Urinary bladder (tissue), 4 donors: ENCODE measurements around the gene C2orf15. TPM values are rescaled to one million over a fixed set of nuclear protein-coding genes. Genes with fewer than 3 reads are reported as not detected.

Experiments
- DNase-seq: peaks from one replicate; pipeline ENCODE4 v3.0.0-alpha.2; 2015; ENCODE audit errors: extremely low spot score
- H3K27ac ChIP-seq: one replicate; pipeline ENCODE4 v1.5.1; 2013; ENCODE audit warnings: low read depth, mild to moderate bottlenecking, moderate library complexity
- H3K36me3 ChIP-seq: one replicate; pipeline ENCODE4 v1.6.1; 2013; ENCODE audit warnings: mild to moderate bottlenecking, moderate library complexity; ENCODE audit not compliant: insufficient read depth
- H3K4me1 ChIP-seq: one replicate; pipeline ENCODE4 v1.6.1; 2013; ENCODE audit warnings: mild to moderate bottlenecking, moderate library complexity; ENCODE audit not compliant: insufficient read depth
- H3K4me3 ChIP-seq: one replicate; pipeline ENCODE4 v1.5.1; 2013; ENCODE audit warnings: low read depth, low read length
- WGBS: extraction: QIAGEN DNeasy Blood & Tissue Kit; methylation state at CpG from one replicate; pipeline ENCODE4 v1.1.7; 2013; 5-methylcytosine and 5-hydroxymethylcytosine counted together
- polyA plus RNA-seq: library from polyadenylated mRNA; stranded (reverse); fragments of 200-250 nt; gene quantifications from one replicate; pipeline ENCODE4 v1.2.3, GENCODE V29; 2013
- total RNA-seq: library from RNA; depleted of rRNA; stranded (reverse); fragments of >200 nt; gene quantifications from one replicate; pipeline ENCODE4 v1.2.3, GENCODE V29; 2014
- donor health status: healthy with polysubstance abuse.
- donor health status: healthy.

Gene C2orf15
- total and polyA plus RNA-seq, 2 donors, result 0.60 to 1.5 TPM

GRCh38 chr2:99150706-99151105 lies 9.2 kb downstream of the C2orf15 start:
- H3K4me3 ChIP-seq, result no peak overlapping the region
- no peaks in the 10 kb centered on the region for H3K36me3 ChIP-seq
- 97% methylated on average over 1 of the region's 1 CpG for WGBS
- DNase-seq, result no peak
- no peak overlapping the region for H3K27ac ChIP-seq
- no peaks in the 10 kb centered on the region for H3K4me1 ChIP-seq

- Histone ChIP-seq H3K4me1 (no peaks in the 10 kb centered on the region), H3K4me3 (no peak overlapping the region), H3K36me3 (no peaks in the 10 kb centered on the region), H3K27ac (no peak overlapping the region)
- DNase-seq, result no peak
- WGBS, result 75% methylated on average over 7 of the region's 7 CpGs
Observed at GRCh38 chr2:99152199-99152895, 10.8 kb downstream of the C2orf15 start.

- no peak for DNase-seq
- Histone ChIP-seq H3K36me3 (no peaks in the 10 kb centered on the region), H3K4me1 (no peaks in the 10 kb centered on the region), H3K4me3 (peak overlapping the region; percentile 59), H3K27ac (peak overlapping the region; percentile 79)
- 48% methylated on average over 12 of the region's 12 CpGs for WGBS
Observed at GRCh38 chr2:99153921-99154604, 12.6 kb downstream of the C2orf15 start.

- Histone ChIP-seq H3K4me3 (peak within 1 kb of the TSS; percentile 59), H3K36me3 (no peaks in the 10 kb centered on the region), H3K27ac (peak within 1 kb of the TSS; percentile 86), H3K4me1 (no peaks in the 10 kb centered on the region)
- WGBS, result under 1% methylated on average over 70 of the region's 70 CpGs
- peak; percentile 80 for DNase-seq
Observed at GRCh38 chr2:99154643-99155536, 13.4 kb downstream of the C2orf15 start, which contains the start of the genes LIPT1 and TSGA10. LIPT1 (plus strand) TSS chr2:99154967; CDS start chr2:99161958, 6,991 bp downstream. TSGA10 (minus strand) TSS chr2:99154942; CDS start chr2:99109439, 45,503 bp downstream.

- DNase-seq, result no peak
- Histone ChIP-seq H3K4me1 (no peaks in the 10 kb centered on the region), H3K36me3 (no peaks in the 10 kb centered on the region), H3K4me3 (no peak overlapping the region), H3K27ac (no peak overlapping the region)
- WGBS, result 84% methylated on average over 1 of the region's 1 CpG
Observed at GRCh38 chr2:99156891-99157290, 15.4 kb downstream of the C2orf15 start.

GRCh38 chr2:99158599-99158998 lies 17.1 kb downstream of the C2orf15 start:
- WGBS, result 95% methylated on average over 5 of the region's 5 CpGs
- Histone ChIP-seq H3K4me3 (no peak overlapping the region), H3K4me1 (no peaks in the 10 kb centered on the region), H3K36me3 (no peaks in the 10 kb centered on the region), H3K27ac (no peak overlapping the region)
- DNase-seq, result no peak

GRCh38 chr2:99159594-99159993 lies 18.1 kb downstream of the C2orf15 start:
- DNase-seq, result no peak
- H3K4me1 ChIP-seq, result no peaks in the 10 kb centered on the region
- 85% methylated on average over 4 of the region's 4 CpGs for WGBS
- H3K36me3 ChIP-seq, result no peaks in the 10 kb centered on the region
- peak overlapping the region; percentile 18 for H3K27ac ChIP-seq
- no peak overlapping the region for H3K4me3 ChIP-seq

- Histone ChIP-seq H3K4me3 (no peak overlapping the region), H3K27ac (no peak overlapping the region), H3K36me3 (peaks cover 5% of the 10 kb centered on the region), H3K4me1 (no peaks in the 10 kb centered on the region)
- 92% methylated on average over 5 of the region's 5 CpGs for WGBS
- no peak for DNase-seq
Observed at GRCh38 chr2:99166218-99166617, 24.7 kb downstream of the C2orf15 start.

GRCh38 chr2:99169534-99169933 lies 28.0 kb downstream of the C2orf15 start:
- WGBS, result 75% methylated on average over 1 of the region's 1 CpG
- Histone ChIP-seq H3K36me3 (peaks cover 8% of the 10 kb centered on the region), H3K4me3 (no peak overlapping the region), H3K27ac (no peak overlapping the region), H3K4me1 (no peaks in the 10 kb centered on the region)
- no peak for DNase-seq

GRCh38 chr2:99171377-99172140 lies 30.1 kb downstream of the C2orf15 start:
- Histone ChIP-seq H3K4me3 (no peak overlapping the region), H3K4me1 (no peaks in the 10 kb centered on the region), H3K36me3 (peaks cover 3% of the 10 kb centered on the region), H3K27ac (no peak overlapping the region)
- no peak for DNase-seq
- WGBS, result 96% methylated on average over 8 of the region's 8 CpGs

- Histone ChIP-seq H3K27ac (no peak within 1 kb of the TSS), H3K4me1 (peaks cover 2% of the 10 kb centered on the region)
Observed at GRCh38 chr2:99180755-99181623, 39.5 kb downstream of the C2orf15 start, which contains the start of the genes MITD1 and MRPL30. MITD1 (minus strand) TSS chr2:99181058; CDS start chr2:99180981, 77 bp downstream. MRPL30 (plus strand) TSS chr2:99181184; CDS start chr2:99186204, 5,020 bp downstream.

GRCh38 chr2:99181624-99182000 lies 40.1 kb downstream of the C2orf15 start:
- Histone ChIP-seq H3K4me1 (peaks cover 2% of the 10 kb centered on the region), H3K36me3 (no peaks in the 10 kb centered on the region), H3K4me3 (peak overlapping the region; percentile 58), H3K27ac (no peak overlapping the region)
- no peak for DNase-seq
- WGBS, result 2% methylated on average over 4 of the region's 4 CpGs

More at GRCh38 chr2:99180755-99181623, 39.5 kb downstream of the C2orf15 start, which contains the start of the genes MITD1 and MRPL30:
- WGBS, result under 1% methylated on average over 39 of the region's 39 CpGs
- peak; percentile 95 for DNase-seq
- no peaks in the 10 kb centered on the region for H3K36me3 ChIP-seq
- H3K4me3 ChIP-seq, result peak within 1 kb of the TSS; percentile 58
